Stomach (tissue), 9 donors: ENCODE data around the gene OLIG2. TPM values are rescaled to one million over a fixed set of nuclear protein-coding genes. Genes with fewer than 3 reads are reported as not detected.

ENCODE experiments used
- DNase-seq, 2 donors: peaks; one replicate each; pipeline versions ENCODE4 v3.0.0 to v3.0.0-alpha.2; 2013 to 2019
- H3K27ac ChIP-seq, 5 donors: fragments of 200-600 bp in 4 of 5; sonication (generic) in 4 of 5; one replicate each; pipeline ENCODE4 v1.5.1; 2013 to 2019; ENCODE audit warnings: mild to moderate bottlenecking in 1 of 5, moderate library complexity in 1 of 5
- H3K27me3 ChIP-seq, 3 donors: fragments of 200-600 bp; sonication (generic); one replicate each; pipeline ENCODE4 v1.5.1; 2017 to 2019; ENCODE audit warnings: mixed run types in 1 of 3
- H3K36me3 ChIP-seq, 4 donors: fragments of 200-600 bp; sonication (generic); 1 replicate in 3 of 4; 2 replicates in 1 of 4; pipeline ENCODE4 v1.5.1; 2016 to 2019
- H3K4me1 ChIP-seq, 4 donors: fragments of 200-600 bp; sonication (generic); one replicate each; pipeline ENCODE4 v1.5.1; 2016 to 2019
- H3K4me3 ChIP-seq, 4 donors: fragments of 200-600 bp; sonication (generic) in 3 of 4; one replicate each; pipeline ENCODE4 v1.5.1; 2016 to 2019; ENCODE audit warnings: mild to moderate bottlenecking in 1 of 4
- H3K9me3 ChIP-seq, 4 donors: fragments of 200-600 bp; sonication (generic); one replicate each; pipeline ENCODE4 v1.5.1; 2016 to 2019
- EP300 ChIP-seq: sonication (generic); formaldehyde crosslinking; IDR thresholded peaks from one replicate; pipeline ENCODE4 v1.6.1; 2017; ENCODE audit warnings: antibody characterized with exemption
- POLR2A ChIP-seq, 4 donors: fragments of 450-650 bp; IDR thresholded peaks; one replicate each; pipeline ENCODE4 v1.6.1; 2016; ENCODE audit warnings: antibody characterized with exemption in 4 of 4, control low read depth in 2 of 4, mild to moderate bottlenecking in 1 of 4, moderate library complexity in 1 of 4
- POLR2AphosphoS5 ChIP-seq, 3 donors: sonication (generic); formaldehyde crosslinking; IDR thresholded peaks; one replicate each; pipeline ENCODE4 v1.6.1; 2016; ENCODE audit warnings: antibody characterized with exemption in 3 of 3
- WGBS, 5 donors: extraction: QIAGEN DNeasy Blood & Tissue Kit in 3 of 5; methylation state at CpG; one replicate each; pipeline versions ENCODE4 v1.1.5 to v1.1.7; 2013 to 2018; 5-methylcytosine and 5-hydroxymethylcytosine counted together
- intact Hi-C: fragments of 100-400 bp; cut with DNase I; formaldehyde crosslinking; loops from one replicate; pipeline ENCODE4 v1.15.1; 2023; ENCODE audit warnings: low total_unique reads
- polyA plus RNA-seq, 3 donors: library from polyadenylated mRNA; stranded (reverse); fragments of 200-250 nt; gene quantifications; one replicate each; pipeline ENCODE4 v1.2.3, GENCODE V29; 2013
- total RNA-seq, 5 donors: library from RNA; depleted of rRNA; stranded (reverse); fragments of >200 nt; gene quantifications; one replicate each; pipeline versions ENCODE4 v1.1.0 to v1.2.3, GENCODE V29; 2014 to 2016
- TF ChIP-seq, protein P1 (sequence below), 7 experiments: fragments of 450-650 bp in 4 of 7; fragments of 200-600 bp in 3 of 7; sonication (generic) in 3 of 7; IDR thresholded peaks; one replicate each; pipeline ENCODE4 v1.5.1; 2016 to 2019; ENCODE audit warnings: antibody characterized with exemption in 7 of 7, control low read depth in 2 of 7, mild to moderate bottlenecking in 1 of 7
- donor health status: healthy with polysubstance abuse.
- donor health status: Bipolar disorder and iron deficiency.
- donor health status: healthy.

Gene OLIG2
- total and polyA plus RNA-seq, 8 donors = not detected

DNA sequence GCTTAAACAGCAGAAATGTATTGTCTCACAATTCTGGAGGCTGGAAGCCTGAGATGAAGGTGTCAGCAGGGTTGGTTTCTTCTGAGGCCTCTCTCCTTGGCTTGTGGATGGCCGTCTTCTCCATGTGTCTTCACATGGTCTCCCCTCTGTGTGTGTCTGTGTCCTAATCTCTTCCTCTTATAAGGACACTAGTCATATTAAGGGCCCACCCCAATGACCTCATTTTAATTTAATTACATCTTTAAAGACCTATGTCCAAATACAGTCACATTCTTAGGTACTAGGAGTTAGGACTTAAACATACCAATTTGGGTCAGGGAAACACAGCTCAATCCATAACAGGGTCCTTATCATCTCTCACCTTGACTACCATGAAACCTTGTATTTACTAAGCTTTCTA is 14.8 kb upstream of the OLIG2 start:
- no peak for DNase-seq
- no peak for TF ChIP-seq POLR2A (IDR thresholded peaks at IDR 0.05)
- TF ChIP-seq POLR2AphosphoS5 (IDR thresholded peaks at IDR 0.05) = no peak
- TF ChIP-seq, protein P1, sequence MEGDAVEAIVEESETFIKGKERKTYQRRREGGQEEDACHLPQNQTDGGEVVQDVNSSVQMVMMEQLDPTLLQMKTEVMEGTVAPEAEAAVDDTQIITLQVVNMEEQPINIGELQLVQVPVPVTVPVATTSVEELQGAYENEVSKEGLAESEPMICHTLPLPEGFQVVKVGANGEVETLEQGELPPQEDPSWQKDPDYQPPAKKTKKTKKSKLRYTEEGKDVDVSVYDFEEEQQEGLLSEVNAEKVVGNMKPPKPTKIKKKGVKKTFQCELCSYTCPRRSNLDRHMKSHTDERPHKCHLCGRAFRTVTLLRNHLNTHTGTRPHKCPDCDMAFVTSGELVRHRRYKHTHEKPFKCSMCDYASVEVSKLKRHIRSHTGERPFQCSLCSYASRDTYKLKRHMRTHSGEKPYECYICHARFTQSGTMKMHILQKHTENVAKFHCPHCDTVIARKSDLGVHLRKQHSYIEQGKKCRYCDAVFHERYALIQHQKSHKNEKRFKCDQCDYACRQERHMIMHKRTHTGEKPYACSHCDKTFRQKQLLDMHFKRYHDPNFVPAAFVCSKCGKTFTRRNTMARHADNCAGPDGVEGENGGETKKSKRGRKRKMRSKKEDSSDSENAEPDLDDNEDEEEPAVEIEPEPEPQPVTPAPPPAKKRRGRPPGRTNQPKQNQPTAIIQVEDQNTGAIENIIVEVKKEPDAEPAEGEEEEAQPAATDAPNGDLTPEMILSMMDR (IDR thresholded peaks at IDR 0.05) = no peak
- TF ChIP-seq EP300 = no peak
- no peaks in the 10 kb centered on the region for H3K36me3 ChIP-seq
- H3K27ac ChIP-seq = no peak overlapping the region
- no peak overlapping the region for H3K4me3 ChIP-seq
- H3K4me1 ChIP-seq = no peaks in the 10 kb centered on the region
- no peaks in the 10 kb centered on the region for H3K9me3 ChIP-seq
- intact Hi-C loops = no loop called here
- peaks cover 0 to 61% (median 4%) of the 10 kb centered on the region in 3 donors for H3K27me3 ChIP-seq
- 81 to 100% (median 86%) methylated on average over 1 of the region's 1 CpG for WGBS, 5 donors

DNA sequence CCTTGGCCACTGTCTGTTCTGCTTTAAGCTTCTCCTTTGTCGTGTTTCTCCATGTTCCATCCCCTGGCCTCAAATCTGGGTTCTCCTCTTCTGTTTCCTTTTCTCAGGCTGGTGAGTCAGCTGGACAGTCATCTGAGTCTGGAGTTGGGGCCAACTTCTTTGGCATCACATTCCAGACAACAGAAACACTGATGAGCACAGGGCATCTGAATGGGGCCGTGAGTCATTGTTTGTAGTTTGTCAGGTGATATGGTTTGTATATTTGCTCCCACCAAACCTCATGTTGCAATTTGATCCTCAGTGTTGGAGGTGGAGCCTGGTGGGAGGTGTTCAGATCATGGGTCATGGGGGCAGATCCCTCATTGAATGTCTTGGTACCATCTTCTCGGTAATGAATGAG is 14.3 kb upstream of the OLIG2 start:
- intact Hi-C loops = no loop called here
- Histone ChIP-seq H3K36me3 (no peaks in the 10 kb centered on the region), H3K27me3 (peaks cover 0 to 65% (median 4%) of the 10 kb centered on the region in 3 donors), H3K27ac (no peak overlapping the region), H3K4me1 (no peaks in the 10 kb centered on the region), H3K9me3 (no peaks in the 10 kb centered on the region), H3K4me3 (no peak overlapping the region)
- no peak for TF ChIP-seq POLR2AphosphoS5 (IDR thresholded peaks at IDR 0.05)
- DNase-seq = no peak
- 58 to 63% (median 60%) methylated on average over 3 of the region's 3 CpGs for WGBS, 5 donors

DNA sequence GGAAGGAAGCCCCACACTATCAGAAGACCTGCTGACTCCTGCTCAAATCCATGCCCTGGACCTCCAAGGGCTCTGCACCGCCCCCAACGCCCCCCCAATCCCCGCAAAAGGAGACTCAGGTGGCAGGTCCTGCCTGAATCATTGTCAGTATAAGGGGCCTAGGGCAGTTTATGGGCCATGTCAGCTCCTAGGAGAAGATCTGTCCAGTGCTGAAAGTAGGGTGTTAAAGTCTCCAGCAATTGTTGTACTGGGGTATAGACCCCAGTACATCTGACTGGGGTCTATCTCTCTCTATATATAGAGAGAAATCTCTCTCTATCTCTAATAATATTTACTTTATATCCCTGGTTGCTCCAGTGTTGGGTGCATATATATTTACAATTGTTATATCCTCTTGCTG is 12.1 kb upstream of the OLIG2 start:
- H3K36me3 ChIP-seq = no peaks in the 10 kb centered on the region
- no peak for DNase-seq
- H3K4me3 ChIP-seq = no peak overlapping the region
- no peaks in the 10 kb centered on the region for H3K9me3 ChIP-seq
- WGBS, 5 donors = 34 to 68% (median 60%) methylated on average over 3 of the region's 3 CpGs
- TF ChIP-seq EP300 = no peak
- no peak for TF ChIP-seq POLR2AphosphoS5 (IDR thresholded peaks at IDR 0.05)
- TF ChIP-seq POLR2A (IDR thresholded peaks at IDR 0.05) = no peak
- TF ChIP-seq, protein P1 (IDR thresholded peaks at IDR 0.05) = no peak
- intact Hi-C loops = no loop called here
- H3K4me1 ChIP-seq = no peaks in the 10 kb centered on the region
- peaks cover 0 to 77% (median 7%) of the 10 kb centered on the region in 3 donors for H3K27me3 ChIP-seq
- H3K27ac ChIP-seq = no peak overlapping the region

DNA sequence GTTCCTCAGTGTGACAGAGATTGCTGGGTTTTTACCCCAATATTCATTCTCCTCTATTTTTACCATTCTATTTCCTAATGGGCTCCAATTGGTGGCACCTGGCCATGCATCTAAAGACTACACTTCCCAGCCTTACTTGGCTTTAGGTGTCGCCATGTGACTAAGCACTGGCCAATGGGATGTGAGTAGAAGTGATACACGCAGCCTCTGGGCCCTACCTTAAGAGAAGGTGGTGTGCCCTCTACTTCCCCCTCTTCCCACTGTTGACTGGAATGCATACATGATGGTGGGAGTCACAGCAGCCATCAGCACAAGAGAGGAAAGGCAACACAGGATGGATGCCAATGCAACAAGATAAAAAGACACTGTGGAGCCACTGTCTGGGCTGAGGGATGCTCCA is 11.4 kb upstream of the OLIG2 start:
- 62 to 79% (median 70%) methylated on average over 2 of the region's 2 CpGs for WGBS, 5 donors
- Histone ChIP-seq H3K9me3 (no peaks in the 10 kb centered on the region), H3K4me1 (peaks cover 0 to 2% (median 1%) of the 10 kb centered on the region in 4 donors), H3K36me3 (no peaks in the 10 kb centered on the region), H3K27me3 (peaks cover 0 to 84% (median 14%) of the 10 kb centered on the region in 3 donors), H3K4me3 (no peak overlapping the region), H3K27ac (no peak overlapping the region)
- TF ChIP-seq EP300 = no peak
- no peak for DNase-seq
- intact Hi-C loops = no loop called here

DNA sequence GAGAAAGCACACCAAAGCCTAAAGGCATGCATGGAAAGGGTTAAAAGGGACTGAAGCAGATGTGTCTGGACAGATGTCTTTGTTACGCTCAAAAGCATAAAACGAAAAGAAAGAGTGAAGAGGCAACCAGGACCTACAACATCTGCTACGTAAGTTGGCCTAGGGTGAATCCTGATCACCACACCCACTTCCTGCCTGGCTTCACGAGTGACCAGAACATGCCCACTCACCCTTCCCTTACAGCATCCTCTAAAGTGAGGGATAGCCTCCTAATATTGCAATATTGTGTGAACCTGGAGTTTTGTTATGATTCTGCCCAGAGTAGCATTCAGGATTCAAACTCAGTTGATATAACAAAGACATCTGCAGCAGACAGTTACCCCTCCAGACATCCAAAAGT is 10.6 kb upstream of the OLIG2 start:
- DNase-seq = no peak
- intact Hi-C loops = no loop called here
- H3K27ac ChIP-seq = no peak overlapping the region
- H3K4me3 ChIP-seq = no peak overlapping the region
- peaks cover 5 to 9% (median 9%) of the 10 kb centered on the region in 4 donors for H3K4me1 ChIP-seq
- 26 to 58% (median 49%) methylated on average over 4 of the region's 4 CpGs for WGBS, 5 donors
- TF ChIP-seq EP300 (no peak), POLR2AphosphoS5 (IDR thresholded peaks at IDR 0.05) (no peak), POLR2A (IDR thresholded peaks at IDR 0.05) (no peak)
- TF ChIP-seq, protein P1 (IDR thresholded peaks at IDR 0.05) = no peak
- no peaks in the 10 kb centered on the region for H3K36me3 ChIP-seq
- H3K9me3 ChIP-seq = no peaks in the 10 kb centered on the region
- H3K27me3 ChIP-seq = peaks cover 6 to 88% (median 21%) of the 10 kb centered on the region in 3 donors
